COR-L47 (cell line): ENCODE results near the gene ZFP42.
"Not testable (repeated sequence)": the region's sequence is repeated elsewhere in the genome, so short reads cannot be mapped to it uniquely, and the experiment has no call there.

Experiments used
- DNase-seq: peaks from one replicate; lab custom pipeline; 2025; lab: John Stamatoyannopoulos, UW

Gene ZFP42

GRCh38 chr4:187995322-187996207, at the start of gene ZFP42:
Gene ZFP42, plus strand, starts transcription at chr4:187995771. Its CDS starts 7,037 bp downstream, at chr4:188002808.
- DNase-seq = no peak

DNA sequence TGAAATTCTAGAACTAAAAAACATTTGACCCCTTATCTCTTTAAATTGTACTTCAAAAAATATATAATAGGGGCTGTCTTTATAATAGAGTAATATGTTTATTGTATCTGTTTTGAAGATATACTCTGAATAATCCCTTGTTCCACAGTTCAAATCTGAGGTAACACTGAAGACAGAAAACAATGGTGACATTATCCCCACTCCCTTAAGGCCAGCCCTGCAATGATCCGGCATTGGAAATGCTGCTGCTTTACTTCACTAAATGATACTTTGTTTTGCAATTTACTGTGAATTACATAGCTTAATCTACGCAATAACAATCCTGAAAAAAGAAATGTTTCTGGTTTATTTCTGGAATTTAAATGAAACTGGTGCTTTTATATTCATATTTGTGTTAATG, 34.4 kb upstream of the ZFP42 start:
- no peak for DNase-seq

GRCh38 chr4:187961961-187962360, 33.6 kb upstream of the ZFP42 start:
- DNase-seq = no peak

- no peak for DNase-seq
Measured at GRCh38 chr4:187962926-187963325, 32.6 kb upstream of the ZFP42 start.

- DNase-seq = no peak
Measured at GRCh38 chr4:187965726-187966125, 29.8 kb upstream of the ZFP42 start.

GRCh38 chr4:187972135-187972534, 23.4 kb upstream of the ZFP42 start:
- DNase-seq = no peak

DNA sequence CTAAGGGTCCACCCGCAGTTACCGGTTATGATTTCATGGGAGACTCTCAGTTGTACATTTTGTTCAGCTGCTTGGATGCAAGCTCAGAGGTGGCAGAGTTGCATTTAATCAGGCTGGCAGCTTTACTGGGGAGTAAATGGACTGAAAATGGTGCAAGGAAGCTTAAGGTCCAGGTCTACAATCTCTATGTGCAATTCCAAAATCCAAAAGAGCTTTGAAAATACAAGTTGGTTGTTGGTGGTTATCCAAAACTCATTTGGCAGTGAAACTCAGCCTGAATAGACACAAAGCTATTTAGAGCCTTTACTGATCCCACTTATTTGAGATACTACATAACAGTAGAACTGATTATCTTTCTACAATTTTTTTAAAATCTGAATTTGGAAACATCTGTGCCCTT, 11.8 kb upstream of the ZFP42 start:
- no peak for DNase-seq

DNA sequence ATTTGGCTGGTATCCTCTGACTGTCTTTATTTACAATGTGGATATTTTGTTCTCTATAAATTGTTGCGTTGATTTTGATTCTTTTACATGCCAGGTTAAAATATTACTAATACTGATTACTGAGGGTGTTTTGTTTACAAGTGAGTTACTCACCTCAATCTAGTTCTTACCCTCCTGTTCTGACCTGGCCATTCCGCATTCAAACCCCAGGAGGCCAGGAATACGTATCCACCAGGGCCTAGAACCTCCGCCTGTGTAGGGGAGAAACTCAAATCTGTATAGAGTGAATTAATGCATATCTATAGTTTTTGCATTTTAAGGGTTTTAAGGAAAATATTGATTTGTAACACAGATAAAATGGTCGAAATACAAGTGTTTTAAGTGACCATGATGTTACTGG, 2.6 kb upstream of the ZFP42 start:
- DNase-seq = no peak

- no peak for DNase-seq
Measured at GRCh38 chr4:187993827-187994226, 1.7 kb upstream of the ZFP42 start.

DNA sequence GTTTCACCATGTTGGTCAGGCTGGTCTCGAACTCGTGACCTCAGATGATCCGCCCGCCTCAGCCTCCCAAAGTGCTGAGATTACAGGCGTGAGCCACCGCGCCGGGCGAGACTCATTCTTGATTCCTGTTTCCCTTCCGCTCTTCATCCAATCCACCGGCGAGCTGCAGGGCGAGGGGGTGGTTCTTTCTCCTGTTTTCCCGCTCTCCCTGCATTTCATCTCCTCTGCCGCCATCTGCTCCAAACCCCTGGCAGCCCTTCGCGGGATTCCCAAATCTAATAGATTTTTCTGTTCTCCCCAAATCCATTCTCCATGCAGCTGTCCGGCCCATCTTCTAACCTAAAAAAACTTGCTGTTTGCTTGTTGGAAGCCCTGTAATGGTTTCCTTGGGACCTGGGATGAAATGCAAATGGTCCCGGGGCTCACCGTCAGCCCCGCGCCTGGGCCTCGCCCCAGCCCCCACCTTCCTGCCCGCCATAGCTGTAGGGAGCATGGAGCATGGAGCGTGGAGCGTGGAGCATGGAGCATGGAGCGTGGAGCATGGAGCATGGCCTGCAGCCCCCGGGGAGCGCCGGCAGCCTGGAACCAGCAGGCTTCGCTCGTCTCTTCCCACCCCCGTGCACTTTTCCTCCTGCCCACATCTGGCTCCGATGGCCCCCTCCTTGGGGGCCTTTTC, 1.1 kb downstream of the ZFP42 start:
- DNase-seq = no peak

DNA sequence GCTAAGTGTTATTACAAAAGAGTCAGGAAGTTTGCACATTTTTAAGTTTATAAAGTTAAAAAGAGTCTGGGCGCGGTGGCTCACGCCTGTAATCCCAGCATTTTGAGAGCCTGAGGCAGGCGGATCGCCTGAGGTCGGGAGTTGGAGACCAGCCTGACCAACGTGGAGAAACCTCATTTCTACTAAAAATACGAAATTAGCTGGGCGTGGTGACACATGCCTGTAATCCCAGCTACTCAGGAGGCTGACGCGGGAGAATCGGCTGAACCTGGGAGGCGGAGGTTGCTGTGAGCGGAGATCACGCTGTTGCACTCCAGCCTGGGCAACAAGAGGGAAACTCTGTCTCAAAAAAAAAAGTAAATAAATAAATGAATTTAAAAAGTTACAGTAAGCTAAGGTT, 2.4 kb downstream of the ZFP42 start:
- DNase-seq = not testable (repeated sequence)

- no peak for DNase-seq
Measured at GRCh38 chr4:187999406-187999932, 3.9 kb downstream of the ZFP42 start.

- DNase-seq = no peak
Measured at GRCh38 chr4:188002323-188002722, 6.8 kb downstream of the ZFP42 start.

- no peak for DNase-seq
Measured at GRCh38 chr4:188002751-188003150, 7.2 kb downstream of the ZFP42 start.

- no peak for DNase-seq
Measured at GRCh38 chr4:188005561-188005960, 10.0 kb downstream of the ZFP42 start.

GRCh38 chr4:188006285-188006848, 10.8 kb downstream of the ZFP42 start:
- no peak for DNase-seq

DNA sequence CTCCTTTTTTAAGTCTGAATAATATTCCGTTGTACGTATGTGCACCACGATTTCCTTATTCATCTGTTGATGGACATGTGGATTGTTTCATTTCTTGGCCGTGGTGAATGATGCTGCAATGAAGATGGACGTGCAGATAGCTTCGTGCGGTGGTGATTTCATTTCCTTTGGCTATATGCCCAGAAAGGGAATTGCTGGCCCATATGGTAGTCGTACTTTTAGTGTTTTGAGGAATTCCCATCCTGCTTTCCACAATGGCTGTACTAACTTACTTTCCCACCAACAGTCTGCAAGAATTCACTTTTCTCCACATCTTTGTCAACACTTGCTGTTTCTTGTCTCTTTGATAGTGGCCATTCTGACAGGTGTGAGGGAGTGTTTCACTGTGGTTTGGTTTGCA, 12.8 kb downstream of the ZFP42 start:
- no peak for DNase-seq

DNA sequence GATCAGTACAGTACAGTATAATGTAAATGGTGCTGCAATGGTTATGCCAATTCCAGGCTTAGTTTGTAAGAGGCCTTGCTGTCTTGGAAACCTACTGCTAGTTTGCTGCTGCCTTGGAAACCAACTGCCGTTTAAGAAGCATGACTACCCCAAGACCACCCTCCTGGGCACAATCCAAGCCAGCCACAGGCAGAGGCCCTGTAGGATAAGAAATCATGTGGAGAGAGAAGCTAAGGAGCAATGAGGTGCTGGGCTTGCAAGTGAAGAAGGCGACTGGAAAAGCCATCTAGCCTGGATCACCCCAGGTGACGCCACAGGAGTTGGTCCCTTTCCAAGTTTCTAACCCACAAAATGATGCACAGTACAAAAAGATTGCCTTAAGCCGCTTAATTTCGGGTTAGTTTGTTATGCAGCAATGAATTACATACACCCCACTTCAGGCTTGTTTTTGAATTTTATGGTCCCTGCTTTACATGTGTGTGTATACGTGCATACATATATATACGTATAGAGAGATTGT, 16.9 kb downstream of the ZFP42 start:
- no peak for DNase-seq

- no peak for DNase-seq
Measured at GRCh38 chr4:188015025-188015940, 19.7 kb downstream of the ZFP42 start.

DNA sequence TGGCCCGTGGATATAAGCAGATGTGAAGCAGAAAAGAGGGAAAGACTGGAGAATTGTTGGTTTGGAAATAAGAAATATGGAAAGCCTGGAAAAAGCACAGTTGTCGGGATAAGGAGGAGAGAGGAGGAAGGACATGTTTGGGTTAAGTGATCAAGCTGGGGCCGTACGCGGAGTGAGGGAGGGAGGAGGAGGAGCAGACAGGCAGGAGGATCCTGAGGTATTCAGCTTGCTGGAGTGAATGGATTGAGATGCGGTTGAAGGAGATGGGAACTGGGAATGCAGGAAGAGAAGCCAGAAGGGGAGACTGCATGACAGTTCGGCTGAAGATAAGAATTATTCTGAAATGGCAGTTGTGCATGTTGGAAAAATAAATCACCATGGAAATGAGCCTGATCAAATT, 21.2 kb downstream of the ZFP42 start:
- no peak for DNase-seq

DNA sequence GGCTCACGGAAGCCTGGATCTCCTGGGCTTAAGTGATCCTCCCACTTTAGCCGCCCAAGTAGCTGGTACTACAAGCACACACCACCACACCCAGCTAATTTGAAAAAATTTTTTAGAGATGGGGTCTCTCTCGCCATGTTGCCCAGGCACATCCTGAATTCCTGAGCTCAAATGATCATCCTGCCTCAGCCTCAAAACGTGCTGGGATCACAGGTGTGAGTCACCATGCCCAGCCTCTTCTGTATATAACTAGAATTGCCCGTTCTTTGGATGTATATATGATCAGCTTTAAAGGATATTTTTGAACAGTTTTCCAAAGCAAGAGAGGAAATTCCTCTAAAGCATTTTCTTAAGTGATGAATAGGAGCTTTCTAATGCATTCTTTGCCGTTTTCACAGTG, 22.7 kb downstream of the ZFP42 start:
- no peak for DNase-seq
